SK-N-SH (cell line): ENCODE results near the gene CETP. TPM values are rescaled to one million over a fixed set of nuclear protein-coding genes. Genes with fewer than 3 reads are reported as not detected.
"Not testable (repeated sequence)": the region's sequence is repeated elsewhere in the genome, so short reads cannot be mapped to it uniquely, and the experiment has no call there.

ENCODE experiments used
- CTCF ChIA-PET: fragments of 300-600, 350-600 bp; formaldehyde crosslinking; extraction: SDS; loops from one replicate; lab custom pipeline; 2021; lab: Yijun Ruan, JAX
- POLR2A ChIA-PET: fragments of 350-600 bp; sonication (Branson Sonifier 250); formaldehyde crosslinking; extraction: SDS; loops from one replicate; lab custom pipeline; 2020; ENCODE audit warnings: antibody characterized with exemption, inconsistent platforms; lab: Yijun Ruan, JAX
- DNase-seq: peaks from one replicate; pipeline ENCODE4 v3.0.0; 2012
- H2AFZ ChIP-seq: fragments of 200-600 bp; sonication (generic); 2 replicates; pipeline ENCODE4 v1.8.1; 2016; ENCODE audit warnings: antibody characterized with exemption, mild to moderate bottlenecking, low read depth
- H3F3A ChIP-seq: fragments of 200-600 bp; sonication (generic); replicated peaks from 2 replicates; pipeline ENCODE3; 2016; ENCODE audit warnings: antibody characterized with exemption, mild to moderate bottlenecking; ENCODE audit not compliant: insufficient read depth
- H3K27ac ChIP-seq, 2 experiments: fragments of 200-500 bp in 1 of 2; fragments of 200-600 bp in 1 of 2; sonication (Bioruptor generic) in 1 of 2; sonication (generic), shearing (Covaris generic) in 1 of 2; 2 replicates each; pipeline versions ENCODE4 v1.5.1 to v1.6.1; 2014 to 2016; ENCODE audit warnings: low read depth in 2 of 2, inconsistent platforms in 1 of 2, low read length in 1 of 2, mild to moderate bottlenecking in 1 of 2, mixed read lengths in 1 of 2
- H3K27me3 ChIP-seq: fragments of 200-600 bp; sonication (generic), shearing (Covaris generic); 2 replicates; pipeline ENCODE4 v1.6.1; 2016; ENCODE audit warnings: mixed run types; ENCODE audit not compliant: insufficient read depth
- H3K36me3 ChIP-seq, 2 experiments: fragments of 200-500 bp in 1 of 2; fragments of 200-600 bp in 1 of 2; sonication (Bioruptor generic) in 1 of 2; sonication (generic) in 1 of 2; replicated peaks in 1 of 2; 2 replicates each; pipeline versions ENCODE3 to v1.5.1; 2014 to 2016; ENCODE audit warnings: low read length in 1 of 2, mild to moderate bottlenecking in 1 of 2; ENCODE audit not compliant: insufficient read depth in 2 of 2, control insufficient read depth in 1 of 2
- H3K4me1 ChIP-seq, 2 experiments: fragments of 200-500 bp in 1 of 2; fragments of 200-600 bp in 1 of 2; sonication (Bioruptor generic) in 1 of 2; sonication (generic), shearing (Covaris generic) in 1 of 2; 2 replicates each; pipeline versions ENCODE4 v1.5.1 to v1.6.1; 2014 to 2016; ENCODE audit warnings: low read depth in 1 of 2, low read length in 1 of 2, mixed run types in 1 of 2; ENCODE audit not compliant: insufficient read depth in 2 of 2, control insufficient read depth in 1 of 2
- H3K4me2 ChIP-seq: fragments of 200-600 bp; sonication (generic), shearing (Covaris generic); 2 replicates; pipeline ENCODE4 v1.6.1; 2017; ENCODE audit warnings: mixed run types
- H3K4me3 ChIP-seq, 2 experiments: fragments of 200-500 bp in 1 of 2; fragments of 200-600 bp in 1 of 2; sonication (Bioruptor generic) in 1 of 2; sonication (generic), shearing (Covaris generic) in 1 of 2; 2 replicates each; pipeline versions ENCODE4 v1.5.1 to v1.8.1; 2014 to 2016; ENCODE audit warnings: low read depth in 2 of 2, inconsistent platforms in 1 of 2, low read length in 1 of 2, mild to moderate bottlenecking in 1 of 2, mixed read lengths in 1 of 2, moderate library complexity in 1 of 2
- H3K79me2 ChIP-seq: fragments of 200-600 bp; sonication (generic); 2 replicates; pipeline ENCODE4 v1.8.1; 2017; ENCODE audit warnings: mild to moderate bottlenecking; ENCODE audit not compliant: insufficient read depth
- H3K9ac ChIP-seq: fragments of 200-600 bp; sonication (generic); 2 replicates; pipeline ENCODE4 v1.6.1; 2017; ENCODE audit warnings: mixed run types
- H3K9me2 ChIP-seq: fragments of 200-600 bp; sonication (generic); 2 replicates; pipeline ENCODE4 v1.6.1; 2017; ENCODE audit warnings: mixed run types
- H3K9me3 ChIP-seq: fragments of 200-600 bp; sonication (generic); 2 replicates; pipeline ENCODE4 v1.6.1; 2017; ENCODE audit warnings: mixed run types, mild to moderate bottlenecking, moderate library complexity
- H4K20me1 ChIP-seq: fragments of 200-600 bp; sonication (generic); 2 replicates; pipeline ENCODE4 v1.6.1; 2017; ENCODE audit warnings: mild to moderate bottlenecking, mixed run types; ENCODE audit not compliant: insufficient read depth
- ELF1 ChIP-seq: IDR thresholded peaks from 2 replicates; pipeline ENCODE4 v1.4.0; 2012
- EP300 ChIP-seq, 2 experiments: IDR thresholded peaks; 2 replicates each; pipeline versions ENCODE4 v1.4.0 to v1.6.1; 2012; ENCODE audit warnings: borderline replicate concordance in 1 of 2, low read depth in 1 of 2, low read length in 1 of 2
- EZH2phosphoT487 ChIP-seq: fragments of 200-600 bp; sonication (generic); IDR thresholded peaks from 2 replicates; pipeline ENCODE4 v1.6.1; 2017; ENCODE audit warnings: low read depth, mixed run types, mild to moderate bottlenecking, antibody characterized with exemption, moderate library complexity, borderline replicate concordance
- FOSL2 ChIP-seq: IDR thresholded peaks from 2 replicates; pipeline ENCODE4 v1.4.0; 2012; ENCODE audit warnings: low read depth, mild to moderate bottlenecking, moderate library complexity, borderline replicate concordance
- FOXM1 ChIP-seq: IDR thresholded peaks from 2 replicates; pipeline ENCODE4 v1.4.0; 2012; ENCODE audit warnings: low read depth, mild to moderate bottlenecking
- GATA2 ChIP-seq: sonication (generic); formaldehyde crosslinking; IDR thresholded peaks from 2 replicates; pipeline ENCODE4 v1.5.0; 2020; ENCODE audit warnings: mild to moderate bottlenecking, missing genetic modification reagents
- IRF3 ChIP-seq: fragments of 150-350 bp; IDR thresholded peaks from 2 replicates; pipeline ENCODE4 v1.6.1; 2016; ENCODE audit warnings: mild to moderate bottlenecking, low read depth, low read length
- JUND ChIP-seq: IDR thresholded peaks from 2 replicates; pipeline ENCODE4 v1.4.0; 2012
- MEF2A ChIP-seq: IDR thresholded peaks from 2 replicates; pipeline ENCODE4 v1.4.0; 2012; ENCODE audit warnings: low read depth, borderline replicate concordance
- NFIC ChIP-seq: IDR thresholded peaks from 2 replicates; pipeline ENCODE4 v1.4.0; 2012; ENCODE audit warnings: borderline replicate concordance
- NRF1 ChIP-seq: IDR thresholded peaks from 2 replicates; pipeline ENCODE4 v1.6.1; 2012; ENCODE audit warnings: low read depth, mild to moderate bottlenecking, low read length
- RAD21 ChIP-seq: IDR thresholded peaks from 2 replicates; pipeline ENCODE4 v1.6.1; 2012; ENCODE audit warnings: mild to moderate bottlenecking, low read length
- RFX5 ChIP-seq: IDR thresholded peaks from 2 replicates; pipeline ENCODE4 v1.6.1; 2012; ENCODE audit warnings: mild to moderate bottlenecking, improper control_type of control experiment, low read length
- SIN3A ChIP-seq: IDR thresholded peaks from 2 replicates; pipeline ENCODE4 v1.6.1; 2012; ENCODE audit warnings: low read depth, mild to moderate bottlenecking, low read length, moderate library complexity, borderline replicate concordance
- TAF1 ChIP-seq: IDR thresholded peaks from 2 replicates; pipeline ENCODE4 v1.6.1; 2012; ENCODE audit warnings: low read depth, mild to moderate bottlenecking, low read length, moderate library complexity, borderline replicate concordance
- TCF12 ChIP-seq: IDR thresholded peaks from 2 replicates; pipeline ENCODE4 v1.4.0; 2012
- TEAD4 ChIP-seq: IDR thresholded peaks from 2 replicates; pipeline ENCODE4 v1.4.0; 2012; ENCODE audit warnings: mild to moderate bottlenecking, borderline replicate concordance; ENCODE audit not compliant: insufficient read depth
- USF1 ChIP-seq: IDR thresholded peaks from 2 replicates; pipeline ENCODE4 v1.4.0; 2012; ENCODE audit warnings: low read depth, borderline replicate concordance
- WGBS: methylation state at CpG from one replicate; pipeline ENCODE4 v1.1.6; 2017; ENCODE audit warnings: low lambda C conversion rate; 5-methylcytosine and 5-hydroxymethylcytosine counted together
- polyA plus RNA-seq, 3 experiments: library from polyadenylated mRNA; depleted of rRNA; stranded (reverse); fragments of >200 nt; gene quantifications; 2 replicates each; pipeline ENCODE4 v1.2.3, GENCODE V29; 2012
- TF ChIP-seq, protein P1 (sequence below): IDR thresholded peaks from 2 replicates; pipeline ENCODE4; 2012

CETP gene
- polyA plus RNA-seq, 1 of the 3 experiments (the other 2 are of a cell fraction), result not detected

DNA sequence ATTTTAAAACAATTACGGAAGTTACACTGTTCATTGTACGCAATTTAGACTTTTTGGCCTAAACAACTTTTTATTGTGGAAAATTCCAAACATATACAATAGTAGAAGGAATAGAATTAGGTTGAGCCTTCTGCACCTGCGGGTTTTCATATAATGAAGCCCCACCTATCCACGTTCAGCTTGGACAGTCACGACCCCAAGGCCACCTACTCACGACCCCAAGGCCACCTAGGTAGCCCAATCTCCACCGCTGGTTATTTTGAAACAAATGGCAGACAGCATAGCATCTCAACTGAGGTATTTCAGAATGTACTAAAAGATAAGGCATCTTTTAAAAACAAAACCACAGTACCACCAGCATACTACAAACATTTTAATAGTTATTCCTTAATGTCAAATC, 28.2 kb downstream of the CETP start:
- H3F3A ChIP-seq, result no peaks in the 10 kb centered on the region
- no peaks in the 10 kb centered on the region for H3K27me3 ChIP-seq
- peak overlapping the region; percentile 64 to 86 for H3K4me3 ChIP-seq
- no peaks in the 10 kb centered on the region for H3K36me3 ChIP-seq
- H3K4me2 ChIP-seq, result peak overlapping the region; percentile 93
- ChIA-PET CTCF (interaction anchor here (0.7 to 1.5 kb wide), 4 partner anchors 9 to 33 kb away, joined by 3 to 4 read pairs (median 3); no protein-coding TSS in a partner anchor), POLR2A (interaction anchor here (0.6 kb wide), 1 partner anchor 24 kb away, joined by 4 read pairs; no protein-coding TSS in a partner anchor)
- H3K9ac ChIP-seq, result peak overlapping the region; percentile 74; the same call in 1 of the 2 replicates
- H4K20me1 ChIP-seq, result no peaks in the 10 kb centered on the region
- H2AFZ ChIP-seq, result peak overlapping the region; percentile 96
- no peaks in the 10 kb centered on the region for H3K9me3 ChIP-seq
- TF ChIP-seq NRF1 (no peak), EZH2phosphoT487 (no peak), MEF2A (no peak), RAD21 (no peak), IRF3 (no peak), TCF12 (no peak)
- TF ChIP-seq, protein P1, sequence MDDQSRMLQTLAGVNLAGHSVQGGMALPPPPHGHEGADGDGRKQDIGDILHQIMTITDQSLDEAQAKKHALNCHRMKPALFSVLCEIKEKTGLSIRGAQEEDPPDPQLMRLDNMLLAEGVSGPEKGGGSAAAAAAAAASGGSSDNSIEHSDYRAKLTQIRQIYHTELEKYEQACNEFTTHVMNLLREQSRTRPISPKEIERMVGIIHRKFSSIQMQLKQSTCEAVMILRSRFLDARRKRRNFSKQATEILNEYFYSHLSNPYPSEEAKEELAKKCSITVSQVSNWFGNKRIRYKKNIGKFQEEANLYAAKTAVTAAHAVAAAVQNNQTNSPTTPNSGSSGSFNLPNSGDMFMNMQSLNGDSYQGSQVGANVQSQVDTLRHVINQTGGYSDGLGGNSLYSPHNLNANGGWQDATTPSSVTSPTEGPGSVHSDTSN, result no peak
- H3K4me1 ChIP-seq, result peaks cover 12 to 19% of the 10 kb centered on the region in 2 experiments; a peak in 2 of 4 replicates
- H3K79me2 ChIP-seq, result no peaks in the 10 kb centered on the region
- DNase-seq, result no peak
- 0 out of 4 replicates have a peak overlapping the region, but pooled peaks of 1 of the 2 experiments have one; percentile 39 for H3K27ac ChIP-seq
- 80% methylated on average over 7 of the region's 7 CpGs for WGBS
- no peaks in the 10 kb centered on the region for H3K9me2 ChIP-seq

GRCh38 chr16:56990407-56991286, 28.9 kb downstream of the CETP start:
- Histone ChIP-seq H3K79me2 (no peaks in the 10 kb centered on the region), H3K36me3 (no peaks in the 10 kb centered on the region), H3K9ac (peak overlapping the region; percentile 74; the same call in 1 of the 2 replicates), H3K9me2 (no peaks in the 10 kb centered on the region), H3K4me1 (peaks cover 12 to 19% of the 10 kb centered on the region in 2 experiments; a peak in 2 of 4 replicates), H3K9me3 (no peaks in the 10 kb centered on the region), H2AFZ (no peak overlapping the region), H3K4me2 (peak overlapping the region; percentile 93), H3K27me3 (no peaks in the 10 kb centered on the region), H4K20me1 (no peaks in the 10 kb centered on the region), H3F3A (peaks cover 1% of the 10 kb centered on the region), H3K4me3 (no peak overlapping the region), H3K27ac (no peak overlapping the region)
- POLR2A ChIA-PET, result no interaction called here
- whole genome bisulfite sequencing, result 94% methylated on average over 16 of the region's 16 CpGs
- CTCF ChIA-PET, result interaction anchor here (0.8 to 1.5 kb wide), 3 partner anchors 9 to 34 kb away, joined by 3 to 4 read pairs (median 3); no protein-coding TSS in a partner anchor
- no peak for DNase-seq
- TF ChIP-seq TEAD4, result no peak
- no peak for TF ChIP-seq USF1
- TF ChIP-seq RFX5, result no peak
- no peak for TF ChIP-seq RAD21
- TF ChIP-seq NFIC, result no peak
- TF ChIP-seq SIN3A, result no peak
- no peak for TF ChIP-seq NRF1
- no peak for TF ChIP-seq EP300 (IDR thresholded peaks at IDR 0.05; ENCODE audit: borderline replicate concordance in 1 of 2, low read depth in 1 of 2, low read length in 1 of 2)
- no peak for TF ChIP-seq JUND
- TF ChIP-seq FOSL2, result no peak
- no peak for TF ChIP-seq GATA2
- no peak for TF ChIP-seq ELF1
- TF ChIP-seq TAF1, result no peak
- TF ChIP-seq FOXM1, result no peak

GRCh38 chr16:56992431-56992830, 30.7 kb downstream of the CETP start:
- H4K20me1 ChIP-seq, H3K9me3 ChIP-seq, H3K9me2 ChIP-seq, H3K36me3 ChIP-seq, H3F3A ChIP-seq, POLR2A ChIA-PET, H3K27ac ChIP-seq, H2AFZ ChIP-seq, H3K4me2 ChIP-seq, H3K4me3 ChIP-seq, H3K9ac ChIP-seq, H3K79me2 ChIP-seq, CTCF ChIA-PET, H3K27me3 ChIP-seq, DNase-seq: not testable (repeated sequence)
- WGBS, result 88% methylated on average over 1 of the region's 1 CpG
- peaks cover 12 to 19% of the 10 kb centered on the region in 2 experiments; a peak in 2 of 4 replicates for H3K4me1 ChIP-seq
